Activated CD8-positive, alpha-beta memory T cell treated with anti-CD3 and anti-CD28 coated beads for 1 hour (primary cell): ENCODE results near the gene PREX1.

ENCODE experiments used
- DNase-seq, 2 donors: peaks; one replicate each; pipeline ENCODE4 v3.0.0-alpha.2; 2020; ENCODE audit warnings: low read depth in 1 of 2; ENCODE audit errors: extremely low read depth in 1 of 2

Gene PREX1

DNA sequence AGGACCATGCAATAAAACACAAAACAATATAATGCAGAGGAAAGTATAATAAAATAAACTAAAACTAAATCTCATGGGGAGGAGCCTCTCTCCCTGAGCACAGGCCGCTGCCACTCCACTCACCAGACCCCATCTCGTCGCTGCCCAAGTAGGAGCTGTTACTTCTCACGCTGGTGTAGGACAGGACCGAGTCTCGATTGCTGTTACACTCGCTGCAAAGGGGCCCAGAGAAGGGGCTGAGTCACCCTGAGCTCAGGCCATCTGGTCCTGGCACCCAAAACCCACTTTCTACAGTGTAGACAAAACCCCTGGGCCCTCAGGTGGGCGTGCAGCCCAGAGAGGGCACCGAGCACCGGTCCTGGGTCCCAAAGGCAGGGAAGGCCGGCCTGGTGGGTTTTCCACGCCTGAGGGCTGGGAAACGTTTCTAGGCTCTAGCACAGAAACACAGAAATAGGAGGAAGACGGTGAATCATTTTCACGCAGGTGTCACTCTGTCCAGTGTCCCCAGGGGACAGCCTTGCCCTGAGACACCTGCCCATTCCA, 183.4 kb downstream of the PREX1 start:
- DNase-seq, result no peak

GRCh38 chr20:48642105-48642880, 185.5 kb downstream of the PREX1 start:
- no peak for DNase-seq

DNA sequence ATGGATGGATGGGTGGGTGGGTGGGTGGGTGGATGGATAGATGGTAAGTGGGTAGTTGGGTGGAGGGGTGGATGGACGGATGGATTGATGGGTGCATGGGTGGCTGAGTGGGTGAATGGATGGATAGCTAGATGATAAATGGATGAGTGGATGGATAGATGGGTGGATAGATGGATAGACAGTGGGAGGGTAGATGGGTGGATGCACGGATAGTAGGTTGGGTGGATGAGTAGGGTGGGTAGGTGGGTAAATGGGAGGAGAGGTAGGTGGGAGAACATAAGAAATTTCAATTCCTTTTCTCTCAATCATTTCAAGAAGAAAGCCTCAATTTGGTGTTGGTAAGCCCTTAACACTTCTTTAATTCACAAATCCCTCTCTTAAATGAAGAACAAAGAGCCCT, 186.9 kb downstream of the PREX1 start:
- DNase-seq, result no peak

DNA sequence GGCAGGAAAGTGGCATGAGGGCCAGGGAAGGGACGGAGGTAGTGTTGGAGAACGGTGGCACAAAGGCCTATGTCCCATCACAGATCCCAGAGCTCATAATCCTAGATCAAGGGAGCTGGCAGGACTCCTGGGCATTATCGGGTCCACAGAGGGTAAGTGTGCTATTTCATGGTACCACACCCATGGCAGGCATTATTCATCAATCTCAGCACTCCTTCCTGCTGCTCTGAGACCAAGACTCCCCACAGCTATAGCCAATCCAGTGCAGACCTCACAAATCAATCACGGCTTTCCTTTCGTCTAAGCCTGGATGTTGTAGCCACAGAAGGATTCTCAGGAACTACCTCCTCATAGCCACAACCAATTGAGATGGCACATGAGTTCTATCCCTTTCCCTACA, 187.9 kb downstream of the PREX1 start:
- DNase-seq, result no peak

DNA sequence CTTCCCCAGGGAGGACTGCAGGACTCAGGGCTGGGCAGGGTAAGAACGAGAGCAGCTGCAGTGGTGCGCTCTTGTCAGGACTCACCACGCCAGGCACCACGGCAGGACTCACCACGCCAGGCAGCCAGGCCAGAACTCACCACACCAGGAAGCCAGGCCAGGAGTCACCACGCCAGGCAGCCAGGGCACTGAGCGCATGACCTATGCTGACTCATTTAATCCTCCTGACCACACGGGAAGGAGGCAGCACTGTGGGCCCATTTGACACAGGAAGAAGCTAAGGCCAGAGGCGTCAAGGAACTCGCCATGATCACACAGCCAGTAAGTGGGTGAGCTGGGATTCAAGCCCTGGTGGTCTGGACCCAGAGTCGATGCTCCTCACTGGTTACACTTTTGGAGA, 189.3 kb downstream of the PREX1 start:
- DNase-seq, result no peak

DNA sequence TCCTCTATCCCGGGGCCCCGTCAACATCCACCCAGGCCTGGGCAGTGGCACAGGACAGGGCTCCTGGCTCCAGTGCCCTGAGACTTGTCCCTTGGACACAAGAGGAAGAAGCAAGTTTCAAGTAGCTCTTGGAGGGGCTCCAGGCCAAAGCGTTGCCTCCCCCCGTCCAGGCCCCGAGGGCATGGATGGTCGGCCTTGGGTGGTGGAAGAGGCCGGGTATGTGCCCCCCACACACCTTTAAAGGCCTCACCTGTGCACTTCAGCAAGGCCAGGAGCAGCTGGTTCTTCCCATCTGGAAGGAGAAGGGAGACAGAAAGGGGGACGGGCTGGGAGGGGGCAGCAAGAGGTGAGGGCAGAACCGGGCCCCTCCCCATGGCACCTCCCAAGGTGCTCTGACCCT, 190.3 kb downstream of the PREX1 start:
- DNase-seq, result no peak

DNA sequence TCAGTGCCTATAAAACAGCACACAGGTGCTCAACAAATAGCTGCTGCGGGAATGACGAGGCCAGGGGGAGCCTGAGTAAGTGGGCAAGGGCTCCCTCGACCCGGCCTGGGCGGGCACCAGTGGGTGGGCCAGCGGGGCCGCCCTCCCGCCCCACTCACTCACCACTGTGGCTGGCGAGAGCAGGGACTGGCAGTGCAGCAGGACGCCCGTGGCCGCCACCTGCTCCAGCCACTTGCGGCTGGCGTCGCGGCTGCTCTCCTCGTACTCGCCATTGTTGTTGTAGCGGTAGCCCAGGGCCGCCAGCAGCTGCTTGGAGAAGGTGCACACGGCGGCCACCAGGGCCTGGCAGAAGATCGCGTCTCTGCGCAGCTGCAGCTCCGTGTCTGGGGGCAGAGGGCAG, 191.5 kb downstream of the PREX1 start:
- DNase-seq, result no peak

- DNase-seq, result peak in 1 of 2 donors; percentile 57
Measured at GRCh38 chr20:48635791-48636267, 192.0 kb downstream of the PREX1 start.

DNA sequence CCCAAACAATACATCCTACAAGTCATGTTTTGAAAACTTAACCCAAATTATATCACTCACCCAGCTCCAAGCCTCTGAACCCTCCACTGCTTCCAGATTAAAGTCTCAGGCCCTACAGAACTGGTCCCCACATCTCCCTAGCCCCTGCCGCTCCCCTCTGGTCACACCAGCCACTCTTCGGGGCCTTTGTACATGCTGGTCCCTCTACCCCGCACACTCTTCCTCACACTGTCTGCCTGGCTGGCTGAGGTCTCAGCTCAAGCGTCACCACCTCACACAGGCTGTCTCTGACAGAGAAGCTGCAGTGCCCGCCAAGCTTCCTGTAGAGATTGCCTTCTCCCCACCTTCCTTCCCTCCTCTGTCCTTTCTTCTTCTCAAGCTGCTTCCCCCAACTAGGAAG, 192.4 kb downstream of the PREX1 start:
- no peak for DNase-seq

DNA sequence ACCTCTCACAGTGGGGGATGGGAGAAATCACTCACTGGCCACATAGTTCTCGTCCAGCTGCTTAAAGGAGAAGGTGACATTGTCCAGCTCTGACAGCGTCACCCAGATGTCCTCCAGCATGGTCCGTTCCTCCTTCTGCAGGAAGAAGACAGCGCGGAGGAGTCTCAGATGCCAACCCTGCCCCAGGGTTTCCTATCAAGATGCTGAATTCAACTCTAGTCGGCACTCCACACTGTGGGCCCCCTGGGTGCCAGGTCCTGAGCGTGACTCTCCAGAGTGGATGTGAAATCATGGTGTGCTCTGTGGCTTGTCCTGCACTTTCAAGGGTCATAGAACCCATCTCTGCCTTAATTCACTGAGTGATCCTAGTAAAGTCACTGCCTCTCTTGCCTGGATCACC, 193.2 kb downstream of the PREX1 start:
- no peak for DNase-seq

- DNase-seq, result no peak
Measured at GRCh38 chr20:48633620-48634257, 194.1 kb downstream of the PREX1 start.

DNA sequence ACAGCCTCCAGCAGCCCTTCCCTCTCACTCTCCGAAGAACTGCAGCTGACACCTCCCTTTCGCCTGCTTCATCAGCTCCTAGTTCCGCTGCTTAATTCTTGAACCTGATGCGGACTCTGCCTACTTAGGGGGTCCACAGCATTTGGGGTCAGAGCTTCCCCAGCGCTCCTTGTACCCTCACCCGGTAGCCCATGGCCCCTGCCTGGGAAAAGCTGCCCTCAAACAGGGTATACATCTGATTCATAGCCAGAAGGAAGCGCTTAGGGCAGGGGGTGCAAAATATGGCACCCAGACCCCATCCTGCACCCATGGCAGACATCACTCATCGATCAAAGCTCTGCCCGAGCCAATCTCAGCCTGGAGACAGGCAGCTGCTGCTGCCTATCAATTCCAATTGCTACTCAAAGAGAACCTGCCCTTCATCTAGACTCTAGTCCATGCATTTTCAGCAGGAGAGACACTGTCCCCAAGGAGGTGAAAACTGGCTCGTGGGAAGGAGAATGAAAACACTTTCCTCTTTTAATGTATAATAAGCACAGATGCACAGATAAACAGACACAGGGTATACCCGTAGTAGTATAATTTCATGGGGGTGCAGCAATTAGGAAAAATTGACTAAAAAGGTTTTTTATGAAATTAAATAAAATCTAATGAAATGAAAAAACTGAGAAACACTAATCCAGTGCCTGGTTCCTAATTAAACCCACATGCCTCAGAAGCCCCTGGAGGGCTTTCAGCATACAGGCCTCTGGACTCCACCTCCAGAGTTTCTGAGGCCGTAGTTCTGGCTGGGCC, 194.8 kb downstream of the PREX1 start:
- DNase-seq, result no peak

- no peak for DNase-seq
Measured at GRCh38 chr20:48632017-48632824, 195.6 kb downstream of the PREX1 start.

GRCh38 chr20:48631114-48632016, 196.4 kb downstream of the PREX1 start:
- no peak for DNase-seq

GRCh38 chr20:48630342-48631075, 197.3 kb downstream of the PREX1 start:
- DNase-seq, result no peak

- no peak for DNase-seq
Measured at GRCh38 chr20:48629960-48630315, 197.9 kb downstream of the PREX1 start.

DNA sequence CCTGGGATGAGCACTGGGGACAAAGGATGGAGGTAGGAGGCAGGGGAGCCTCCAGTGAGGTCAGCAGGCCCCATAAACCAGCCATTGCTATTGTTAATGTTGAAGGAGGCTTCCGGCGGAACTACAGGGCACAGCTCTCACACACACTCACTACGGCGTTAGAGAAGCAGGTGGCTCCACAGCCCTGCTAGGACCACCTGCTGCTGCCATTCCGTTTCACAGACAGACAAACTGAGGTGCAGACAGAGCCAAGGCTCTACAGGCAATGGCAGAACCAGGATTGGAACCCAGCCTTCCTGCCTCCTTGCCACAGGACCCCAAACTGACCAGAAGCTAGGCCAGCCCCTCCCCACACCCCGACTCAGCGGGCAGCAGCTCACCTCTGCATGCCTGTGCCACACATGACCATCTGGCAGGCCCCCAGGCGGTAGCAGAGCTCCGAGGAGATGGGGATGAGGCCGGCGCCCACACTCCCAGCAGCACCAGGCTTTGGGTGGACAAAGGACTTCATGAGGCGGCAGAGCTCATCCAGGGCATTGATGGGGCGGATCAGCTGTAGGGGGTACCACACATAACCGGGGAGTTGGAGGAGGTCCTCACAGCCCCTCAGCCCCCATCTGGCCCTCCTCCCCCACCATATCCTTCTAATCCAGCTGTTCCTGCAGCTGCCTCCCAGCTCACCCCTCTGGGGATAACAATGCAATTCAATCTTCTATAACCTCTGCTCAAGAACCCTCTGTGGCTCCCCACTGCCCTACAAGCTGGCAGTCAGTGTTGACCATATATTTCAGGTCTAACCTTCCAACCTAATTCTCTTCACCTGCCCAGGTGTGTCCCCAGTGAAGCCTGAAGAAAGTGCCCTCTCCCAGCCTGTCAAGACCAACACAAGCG, 198.5 kb downstream of the PREX1 start:
- no peak for DNase-seq

DNA sequence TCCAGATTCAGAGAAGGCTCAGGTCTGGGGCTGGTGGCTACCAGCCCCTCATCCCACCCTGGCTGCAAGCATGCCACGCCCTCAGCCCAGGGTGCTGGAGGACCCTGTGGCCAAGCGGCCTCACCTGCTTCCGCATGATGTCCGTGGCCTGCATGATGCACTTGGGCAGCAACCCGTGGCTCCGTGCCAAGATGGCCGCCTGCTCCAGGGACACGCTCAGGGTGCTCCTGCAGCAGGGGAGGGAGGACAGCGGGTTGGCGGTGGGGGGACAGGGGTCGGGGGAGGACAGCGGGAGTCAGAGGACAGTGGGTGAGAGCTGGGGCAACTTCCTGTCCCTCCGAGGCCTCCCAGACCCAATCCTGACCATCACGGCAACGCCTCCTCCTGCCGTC, 200.1 kb downstream of the PREX1 start:
- DNase-seq, result no peak
